Measurements from ENCODE around the gene TSPYL1.

Gene TSPYL1

GRCh38 chr6:116314218-116314617 is 34.5 kb upstream of the TSPYL1 start:
- TF ChIP-seq, protein P1, sequence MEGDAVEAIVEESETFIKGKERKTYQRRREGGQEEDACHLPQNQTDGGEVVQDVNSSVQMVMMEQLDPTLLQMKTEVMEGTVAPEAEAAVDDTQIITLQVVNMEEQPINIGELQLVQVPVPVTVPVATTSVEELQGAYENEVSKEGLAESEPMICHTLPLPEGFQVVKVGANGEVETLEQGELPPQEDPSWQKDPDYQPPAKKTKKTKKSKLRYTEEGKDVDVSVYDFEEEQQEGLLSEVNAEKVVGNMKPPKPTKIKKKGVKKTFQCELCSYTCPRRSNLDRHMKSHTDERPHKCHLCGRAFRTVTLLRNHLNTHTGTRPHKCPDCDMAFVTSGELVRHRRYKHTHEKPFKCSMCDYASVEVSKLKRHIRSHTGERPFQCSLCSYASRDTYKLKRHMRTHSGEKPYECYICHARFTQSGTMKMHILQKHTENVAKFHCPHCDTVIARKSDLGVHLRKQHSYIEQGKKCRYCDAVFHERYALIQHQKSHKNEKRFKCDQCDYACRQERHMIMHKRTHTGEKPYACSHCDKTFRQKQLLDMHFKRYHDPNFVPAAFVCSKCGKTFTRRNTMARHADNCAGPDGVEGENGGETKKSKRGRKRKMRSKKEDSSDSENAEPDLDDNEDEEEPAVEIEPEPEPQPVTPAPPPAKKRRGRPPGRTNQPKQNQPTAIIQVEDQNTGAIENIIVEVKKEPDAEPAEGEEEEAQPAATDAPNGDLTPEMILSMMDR (IDR thresholded peaks at IDR 0.05; ENCODE audit: insufficient read depth, low read length): no peak
- TF ChIP-seq REST (IDR thresholded peaks at IDR 0.05; ENCODE audit: insufficient replicate concordance, low read depth) (no peak), POLR2AphosphoS5 (IDR thresholded peaks at IDR 0.05; ENCODE audit: low read depth) (no peak), SPI1 (IDR thresholded peaks at IDR 0.05; ENCODE audit: borderline replicate concordance, low read depth) (no peak), GABPA (IDR thresholded peaks at IDR 0.05; ENCODE audit: low read depth) (no peak)
- no peak overlapping the region for H3K27ac ChIP-seq (replicated peaks)
- DNase-seq (ENCODE audit: low read depth in 1 of 2, low spot score in 1 of 2): no peak
- H3K4me3 ChIP-seq (replicated peaks; ENCODE audit: insufficient read depth, low read length): no peak overlapping the region
- no peaks in the 10 kb centered on the region for H3K27me3 ChIP-seq (ENCODE audit: insufficient read depth, poor library complexity, severe bottlenecking)

GRCh38 chr6:116313101-116313776 is 33.5 kb upstream of the TSPYL1 start:
- no peak overlapping the region for H3K27ac ChIP-seq (replicated peaks)
- no peak overlapping the region for H3K4me3 ChIP-seq (replicated peaks; ENCODE audit: insufficient read depth, low read length)
- no peak for DNase-seq (ENCODE audit: low read depth in 1 of 2, low spot score in 1 of 2)
- H3K27me3 ChIP-seq (ENCODE audit: insufficient read depth, poor library complexity, severe bottlenecking): no peaks in the 10 kb centered on the region
- TF ChIP-seq REST (IDR thresholded peaks at IDR 0.05; ENCODE audit: insufficient replicate concordance, low read depth) (no peak), POLR2AphosphoS5 (IDR thresholded peaks at IDR 0.05; ENCODE audit: low read depth) (no peak)
- TF ChIP-seq, protein P1 (IDR thresholded peaks at IDR 0.05; ENCODE audit: insufficient read depth, low read length): no peak

DNA sequence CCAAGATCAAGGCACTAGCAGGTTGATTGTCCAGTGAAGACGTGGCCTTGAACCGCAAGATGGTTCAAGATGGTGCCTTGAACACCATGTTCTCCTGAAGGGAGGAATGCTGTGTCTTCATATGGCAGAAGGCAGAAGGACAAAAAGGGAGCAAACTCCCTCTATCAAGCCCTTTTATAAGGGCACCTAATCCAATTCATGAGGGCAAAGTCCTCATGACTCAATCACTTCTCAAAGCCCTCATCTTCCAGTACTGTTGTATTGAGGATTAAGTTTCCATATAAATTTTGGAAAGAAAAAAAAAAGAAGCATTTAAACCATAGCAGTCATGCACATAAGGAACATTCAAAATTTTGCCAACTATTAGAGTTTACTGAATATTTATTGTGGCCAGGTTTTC is 29.9 kb upstream of the TSPYL1 start:
- Histone ChIP-seq H3K4me3 (replicated peaks; ENCODE audit: insufficient read depth, low read length) (no peak overlapping the region), H3K27me3 (ENCODE audit: insufficient read depth, poor library complexity, severe bottlenecking) (no peaks in the 10 kb centered on the region), H3K27ac (replicated peaks) (no peak overlapping the region)
- DNase-seq (ENCODE audit: low read depth in 1 of 2, low spot score in 1 of 2): no peak
- TF ChIP-seq POLR2AphosphoS5 (IDR thresholded peaks at IDR 0.05; ENCODE audit: low read depth): no peak
- TF ChIP-seq REST (IDR thresholded peaks at IDR 0.05; ENCODE audit: insufficient replicate concordance, low read depth): no peak
- TF ChIP-seq, protein P1 (IDR thresholded peaks at IDR 0.05; ENCODE audit: insufficient read depth, low read length): no peak
- no peak for TF ChIP-seq SPI1 (IDR thresholded peaks at IDR 0.05; ENCODE audit: borderline replicate concordance, low read depth)
- no peak for TF ChIP-seq GABPA (IDR thresholded peaks at IDR 0.05; ENCODE audit: low read depth)

Measured in HL-60 (cell line).